ENCODE results near the gene FBXL22. TPM values are rescaled to one million over a fixed set of nuclear protein-coding genes. Genes with fewer than 3 reads are reported as not detected.

Gene FBXL22
- total and polyA plus RNA-seq, 2 of the 8 experiments (the other 6 are each of a cell fraction or from before 2014, with no cell fraction given) = 0.09 to 0.47 TPM

- CTCF ChIA-PET (ENCODE audit: partially characterized antibody) = interaction anchor here (0.9 to 1.6 kb wide), 3 partner anchors 12 to 493 kb away, joined by 3 read pairs; no protein-coding TSS in a partner anchor
- no peak overlapping the region for H3K23ac ChIP-seq (ENCODE audit: insufficient read length)
- no peak overlapping the region for H4K5ac ChIP-seq (ENCODE audit: insufficient read length, low read depth, low read length)
- no peak overlapping the region for H2BK120ac ChIP-seq (replicated peaks; ENCODE audit: low read depth, low read length)
- no peaks in the 10 kb centered on the region for H3K4me1 ChIP-seq (replicated peaks in 1 of 4; ENCODE audit: control insufficient read depth in 3 of 4, insufficient read depth in 4 of 4, low read length in 3 of 4)
- H3K18ac ChIP-seq (ENCODE audit: extremely low read depth, low read length) = no peak overlapping the region
- no peak overlapping the region for H4K91ac ChIP-seq (replicated peaks; ENCODE audit: insufficient read length, low read length)
- H3K4me3 ChIP-seq (ENCODE audit: extremely low read depth in 1 of 4, insufficient read depth in 2 of 4, low read depth in 3 of 4, low read length in 4 of 4) = no peak overlapping the region
- H3K4me2 ChIP-seq (ENCODE audit: insufficient read depth in 1 of 2, low read depth in 2 of 2, low read length in 2 of 2) = no peak overlapping the region
- DNase-seq (ENCODE audit: low read depth in 1 of 2, low spot score in 2 of 2) (no peak), FAIRE-seq (no peak)
- no peak overlapping the region for H2BK12ac ChIP-seq (ENCODE audit: low read depth, low read length)
- no peak overlapping the region for H3K4ac ChIP-seq (replicated peaks; ENCODE audit: insufficient read length, low read depth, low read length)
- peaks cover 0 to 2% (median 0%) of the 10 kb centered on the region in 4 experiments; a peak in 2 of 8 replicates for H3K36me3 ChIP-seq (ENCODE audit: control insufficient read depth in 2 of 4, insufficient read depth in 4 of 4, low read length in 3 of 4)
- no peaks in the 10 kb centered on the region for H4K20me1 ChIP-seq (replicated peaks in 1 of 2; ENCODE audit: control insufficient read depth in 1 of 2, insufficient read depth in 2 of 2, low read length in 2 of 2)
- no peak overlapping the region for H3K9ac ChIP-seq (replicated peaks in 1 of 4; ENCODE audit: extremely low read depth in 1 of 4, low read depth in 3 of 4, low read length in 3 of 4)
- no peaks in the 10 kb centered on the region for H3K79me2 ChIP-seq (ENCODE audit: control insufficient read depth in 1 of 2, insufficient read depth in 2 of 2, low read length in 2 of 2)
- no peak overlapping the region for H2AFZ ChIP-seq (ENCODE audit: low read length)
- no peaks in the 10 kb centered on the region for H3K23me2 ChIP-seq (ENCODE audit: low read depth, low read length)
- 92% methylated on average over 6 of the region's 6 CpGs; no CpG with 5 or more reads in 1 of the 2 experiments for WGBS, 2 experiments (ENCODE audit: extremely low coverage in 1 of 2, insufficient coverage in 1 of 2, insufficient read length in 1 of 2, insufficient replicate concordance in 2 of 2, low coverage in 1 of 2, low lambda C conversion rate in 2 of 2, missing lambda C conversion rate in 1 of 2)
- POLR2A ChIA-PET (ENCODE audit: partially characterized antibody) = no interaction called here
- no peak overlapping the region for H2BK20ac ChIP-seq (ENCODE audit: low read length)
- no peaks in the 10 kb centered on the region for H3K9me3 ChIP-seq (ENCODE audit: insufficient read depth in 2 of 2, low read depth in 1 of 2, low read length in 1 of 2)
- no peak overlapping the region for H2BK5ac ChIP-seq (ENCODE audit: low read depth, low read length)
- no peak overlapping the region for H3K14ac ChIP-seq (ENCODE audit: insufficient read length)
- H4K8ac ChIP-seq (ENCODE audit: extremely low read depth, insufficient read depth, low read length) = no peak overlapping the region
- H3K79me1 ChIP-seq (ENCODE audit: low read depth, low read length) = no peaks in the 10 kb centered on the region
- TF ChIP-seq CTCF (IDR thresholded peaks at IDR 0.05; ENCODE audit: control extremely low read depth in 1 of 3, insufficient read depth in 1 of 3, low read depth in 1 of 3, low read length in 3 of 3) (no peak), CTBP2 (IDR thresholded peaks at IDR 0.05; ENCODE audit: borderline replicate concordance, insufficient read depth, insufficient read length, low read length) (no peak), PHF8 (conservative IDR thresholded peaks at IDR 0.05; ENCODE audit: low read depth, low read length) (no peak), SUZ12 (IDR thresholded peaks at IDR 0.05; ENCODE audit: low read length) (no peak), CHD1 (IDR thresholded peaks at IDR 0.05; ENCODE audit: low read depth, low read length) (no peak), TCF12 (IDR thresholded peaks at IDR 0.05; ENCODE audit: low read depth, low read length) (no peak)
- H3K56ac ChIP-seq (replicated peaks; ENCODE audit: insufficient read length, low read depth, low read length) = no peak overlapping the region
- no peak overlapping the region for H2BK15ac ChIP-seq (ENCODE audit: low read length)
- H3K27ac ChIP-seq (ENCODE audit: low read depth, low read length) = no peak overlapping the region
- no peaks in the 10 kb centered on the region for H3K27me3 ChIP-seq (replicated peaks in 1 of 4; ENCODE audit: control insufficient read depth in 3 of 4, extremely low read depth in 1 of 4, insufficient read depth in 3 of 4, low read length in 3 of 4)
- H2AK5ac ChIP-seq (ENCODE audit: low read depth, low read length) = no peak overlapping the region
Measured at GRCh38 chr15:63576441-63576840, 20.7 kb upstream of the FBXL22 start.

Data from H1 (cell line).